NCI-H345 treated with DMSO at 0.1 percent for 48 hours (cell line): Measurements from ENCODE around the gene RNMT.

ENCODE experiments used
- DNase-seq: peaks from one replicate; lab custom pipeline; 2025; ENCODE audit not compliant: unreplicated experiment; lab: John Stamatoyannopoulos, UW

Gene RNMT

GRCh38 chr18:13810950-13811485, 84.5 kb downstream of the RNMT start:
- DNase-seq, result no peak

- DNase-seq, result no peak
These were observed 85.5 kb downstream of the RNMT start for GRCh38 chr18:13811993-13812392.

- peak; percentile 32 for DNase-seq
These were observed 86.9 kb downstream of the RNMT start for GRCh38 chr18:13813271-13813849.
